ENCODE measurements around the gene MAPK8IP3. TPM values are rescaled to one million over a fixed set of nuclear protein-coding genes. Genes with fewer than 3 reads are reported as not detected.

The MAPK8IP3 gene
- total and polyA plus RNA-seq, 2 donors (not counting 1 experiment from before 2014, with no cell fraction given): 249 to 340 TPM

GRCh38 chr16:1792836-1793577, 87.0 kb downstream of the MAPK8IP3 start:
- Histone ChIP-seq H3K4me2 (replicated peaks; ENCODE audit: low read depth, low read length, poor library complexity, severe bottlenecking) (no peak overlapping the region), H3K79me2 (ENCODE audit: control insufficient read depth, insufficient read depth, low read length) (peaks cover 21% of the 10 kb centered on the region), H4K20me1 (ENCODE audit: control insufficient read depth, insufficient read depth, low read length, poor library complexity, severe bottlenecking) (peaks cover 10% of the 10 kb centered on the region), H2AFZ (ENCODE audit: insufficient read depth, low read depth, low read length, poor library complexity, severe bottlenecking) (no peak overlapping the region), H3K27ac (ENCODE audit: low read length in 2 of 2) (no peak overlapping the region), H3K4me1 (ENCODE audit: control insufficient read depth in 2 of 2, insufficient read depth in 2 of 2, low read length in 2 of 2) (no peaks in the 10 kb centered on the region), H3K4me3 (ENCODE audit: control extremely low read depth in 1 of 5, extremely low read depth in 1 of 5, insufficient read depth in 1 of 5, low read depth in 2 of 5, low read length in 4 of 5) (no peak overlapping the region), H3K36me3 (replicated peaks in 1 of 2; ENCODE audit: control extremely low read depth in 1 of 2, control insufficient read depth in 1 of 2, extremely low read depth in 1 of 2, insufficient read depth in 2 of 2, low read length in 1 of 2) (peaks cover 0 to 18% of the 10 kb centered on the region in 2 experiments), H3K9ac (ENCODE audit: low read length) (no peak overlapping the region), H3K9me3 (ENCODE audit: control extremely low read depth in 1 of 3, control insufficient read depth in 2 of 3, insufficient read depth in 1 of 3, low read length in 2 of 3) (peaks cover 0 to 12% (median 6%) of the 10 kb centered on the region in 3 donors), H3K27me3 (replicated peaks in 1 of 4; ENCODE audit: control extremely low read depth in 1 of 4, control insufficient read depth in 3 of 4, insufficient read depth in 4 of 4, low read length in 3 of 4) (no peaks in the 10 kb centered on the region)
- ATAC-seq (ENCODE audit: low read depth) (no peak), DNase-seq (no peak)
- H3K27ac Mint-ChIP-seq: no peak overlapping the region
- 96% methylated on average over 32 of the region's 33 CpGs for WGBS (ENCODE audit: insufficient coverage)
- no peak for TF ChIP-seq EZH2 (IDR thresholded peaks at IDR 0.05; ENCODE audit: borderline replicate concordance, insufficient read depth, low read depth, low read length, poor library complexity, severe bottlenecking)
- TF ChIP-seq CTCF (IDR thresholded peaks at IDR 0.05): no peak
- no peak overlapping the region for H3K4me3 Mint-ChIP-seq
- intact Hi-C loops (cut with micrococcal nuclease): no loop called here
- peaks cover 2% of the 10 kb centered on the region for H3K9me3 Mint-ChIP-seq (ENCODE audit: insufficient read depth)
- ChIA-PET CTCF (no interaction called here), POLR2A (no interaction called here)
- H3K27me3 Mint-ChIP-seq: no peaks in the 10 kb centered on the region
- no peaks in the 10 kb centered on the region for H3K4me1 Mint-ChIP-seq

DNA sequence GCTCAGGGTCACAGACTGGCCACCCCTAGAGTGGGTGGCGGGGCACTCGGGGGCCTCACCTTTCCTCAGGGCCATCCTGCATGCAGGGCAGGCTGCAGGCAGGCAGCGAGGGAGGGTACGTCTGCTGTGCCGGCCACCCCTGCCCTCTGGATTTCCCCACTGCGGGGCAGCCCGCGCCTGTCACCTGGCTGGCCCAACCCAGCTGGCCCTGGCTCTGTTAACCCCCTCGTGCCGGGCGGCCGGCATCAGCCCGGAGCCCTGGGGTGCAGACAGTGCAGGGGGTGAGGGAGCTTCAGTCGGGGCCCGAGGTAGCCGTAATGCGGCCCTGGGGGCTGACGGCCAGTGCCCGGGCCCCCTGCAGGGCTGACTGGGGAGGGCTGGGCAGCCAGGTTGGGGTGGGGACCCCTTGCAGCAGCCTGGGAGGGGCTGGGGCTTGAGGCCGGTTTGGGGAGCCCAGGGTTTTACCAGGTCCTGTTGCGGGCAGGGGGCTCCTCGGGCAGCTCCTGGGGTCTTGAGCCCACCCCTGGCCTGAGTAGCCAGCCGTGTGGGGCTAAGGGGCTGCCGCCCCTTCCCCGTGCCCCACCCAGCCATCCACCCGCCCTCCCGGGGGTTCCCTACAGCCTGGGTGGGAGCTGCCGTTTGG, 87.7 kb downstream of the MAPK8IP3 start, which contains the start of gene IGFALS:
TSS of gene IGFALS (minus strand) at position 128 of the 643 bp plus-strand sequence. CDS start at position 75, 53 bp downstream.
- CTCF ChIA-PET: no interaction called here
- Histone ChIP-seq H3K9me3 (ENCODE audit: control extremely low read depth in 1 of 3, control insufficient read depth in 2 of 3, insufficient read depth in 1 of 3, low read length in 2 of 3) (peaks cover 0 to 19% (median 7%) of the 10 kb centered on the region in 3 donors), H2AFZ (ENCODE audit: insufficient read depth, low read depth, low read length, poor library complexity, severe bottlenecking) (no peak within 1 kb of the TSS), H3K4me3 (ENCODE audit: control extremely low read depth in 1 of 5, extremely low read depth in 1 of 5, insufficient read depth in 1 of 5, low read depth in 2 of 5, low read length in 4 of 5) (no peak within 1 kb of the TSS), H3K27ac (ENCODE audit: low read length in 2 of 2) (no peak within 1 kb of the TSS), H4K20me1 (ENCODE audit: control insufficient read depth, insufficient read depth, low read length, poor library complexity, severe bottlenecking) (peaks cover 3% of the 10 kb centered on the region), H3K4me2 (replicated peaks; ENCODE audit: low read depth, low read length, poor library complexity, severe bottlenecking) (no peak within 1 kb of the TSS), H3K4me1 (ENCODE audit: control insufficient read depth in 2 of 2, insufficient read depth in 2 of 2, low read length in 2 of 2) (no peaks in the 10 kb centered on the region), H3K36me3 (replicated peaks in 1 of 2; ENCODE audit: control extremely low read depth in 1 of 2, control insufficient read depth in 1 of 2, extremely low read depth in 1 of 2, insufficient read depth in 2 of 2, low read length in 1 of 2) (peaks cover 0 to 11% of the 10 kb centered on the region in 2 experiments), H3K79me2 (ENCODE audit: control insufficient read depth, insufficient read depth, low read length) (peaks cover 14% of the 10 kb centered on the region), H3K27me3 (replicated peaks in 1 of 4; ENCODE audit: control extremely low read depth in 1 of 4, control insufficient read depth in 3 of 4, insufficient read depth in 4 of 4, low read length in 3 of 4) (no peaks in the 10 kb centered on the region), H3K9ac (ENCODE audit: low read length) (no peak within 1 kb of the TSS)
- Mint-ChIP-seq H3K9me3 (ENCODE audit: insufficient read depth) (peaks cover 2% of the 10 kb centered on the region), H3K4me3 (no peak within 1 kb of the TSS), H3K4me1 (no peaks in the 10 kb centered on the region), H3K27ac (no peak within 1 kb of the TSS), H3K27me3 (no peaks in the 10 kb centered on the region)
- DNase-seq (no peak), ATAC-seq (ENCODE audit: low read depth) (no peak)
- intact Hi-C loops (cut with micrococcal nuclease): no loop called here
- TF ChIP-seq CTCF (IDR thresholded peaks at IDR 0.05): no peak
- TF ChIP-seq EZH2 (IDR thresholded peaks at IDR 0.05; ENCODE audit: borderline replicate concordance, insufficient read depth, low read depth, low read length, poor library complexity, severe bottlenecking): no peak
- WGBS (ENCODE audit: insufficient coverage): 93% methylated on average over 28 of the region's 28 CpGs
- POLR2A ChIA-PET: no interaction called here
